Measurements from ENCODE around the gene SMIM24.

DNA sequence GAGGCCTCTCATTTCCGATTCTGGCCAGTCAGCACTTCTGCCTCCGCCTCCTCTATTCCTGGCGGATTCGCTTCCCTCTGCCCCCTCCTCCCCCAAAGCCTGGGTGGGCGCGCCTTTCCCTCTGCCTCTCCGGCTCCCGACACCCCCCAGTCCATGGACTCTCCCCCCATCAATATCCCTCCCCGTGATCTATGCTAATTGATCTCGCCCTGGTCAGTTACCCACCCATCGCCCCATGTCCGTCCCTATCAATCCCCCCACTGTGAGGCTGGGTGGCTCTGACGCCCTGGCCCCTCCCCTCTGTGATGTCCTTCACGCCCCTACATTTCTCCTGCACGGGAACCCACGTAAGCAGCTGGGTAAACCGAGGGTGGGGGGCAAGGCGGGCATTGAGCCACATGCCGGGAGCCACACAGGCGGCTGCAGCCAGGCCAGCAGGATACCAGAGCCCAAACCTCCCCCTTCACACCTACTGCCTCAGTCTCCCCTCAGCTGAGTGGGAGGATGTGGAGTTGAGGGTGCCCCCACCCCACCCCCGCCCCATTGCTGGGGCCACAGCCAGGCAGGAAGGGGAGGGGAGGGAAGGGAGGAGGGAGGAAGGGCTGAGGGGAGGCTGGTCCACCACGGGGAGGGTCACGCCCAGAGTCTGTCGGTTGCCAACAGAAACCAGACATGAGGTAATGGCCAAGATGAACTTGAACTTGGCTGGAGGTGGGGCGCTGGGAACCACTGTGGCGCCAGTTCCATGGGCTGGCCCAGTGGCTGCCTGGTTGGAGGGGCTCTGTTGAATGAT lies 21.0 kb downstream of the SMIM24 start:
- TF ChIP-seq, protein P1, sequence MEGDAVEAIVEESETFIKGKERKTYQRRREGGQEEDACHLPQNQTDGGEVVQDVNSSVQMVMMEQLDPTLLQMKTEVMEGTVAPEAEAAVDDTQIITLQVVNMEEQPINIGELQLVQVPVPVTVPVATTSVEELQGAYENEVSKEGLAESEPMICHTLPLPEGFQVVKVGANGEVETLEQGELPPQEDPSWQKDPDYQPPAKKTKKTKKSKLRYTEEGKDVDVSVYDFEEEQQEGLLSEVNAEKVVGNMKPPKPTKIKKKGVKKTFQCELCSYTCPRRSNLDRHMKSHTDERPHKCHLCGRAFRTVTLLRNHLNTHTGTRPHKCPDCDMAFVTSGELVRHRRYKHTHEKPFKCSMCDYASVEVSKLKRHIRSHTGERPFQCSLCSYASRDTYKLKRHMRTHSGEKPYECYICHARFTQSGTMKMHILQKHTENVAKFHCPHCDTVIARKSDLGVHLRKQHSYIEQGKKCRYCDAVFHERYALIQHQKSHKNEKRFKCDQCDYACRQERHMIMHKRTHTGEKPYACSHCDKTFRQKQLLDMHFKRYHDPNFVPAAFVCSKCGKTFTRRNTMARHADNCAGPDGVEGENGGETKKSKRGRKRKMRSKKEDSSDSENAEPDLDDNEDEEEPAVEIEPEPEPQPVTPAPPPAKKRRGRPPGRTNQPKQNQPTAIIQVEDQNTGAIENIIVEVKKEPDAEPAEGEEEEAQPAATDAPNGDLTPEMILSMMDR (IDR thresholded peaks at IDR 0.05; ENCODE audit: borderline replicate concordance, extremely low read depth, low read length, poor library complexity, severe bottlenecking), result no peak
- TF ChIP-seq EZH2 (IDR thresholded peaks at IDR 0.05; ENCODE audit: borderline replicate concordance, low read depth, low read length, severe bottlenecking), result no peak
